Heart left ventricle (tissue), 13 donors: Measurements from ENCODE around the gene KRT16.

Experiments used
- CTCF ChIP-seq, 12 donors: fragments of 200-600 bp; sonication (generic) in 4 of 12; IDR thresholded peaks; one replicate each; pipeline versions ENCODE4 v1.5.0 to v1.8.0; 2018 to 2022; ENCODE audit warnings: antibody characterized with exemption in 12 of 12, mild to moderate bottlenecking in 5 of 12
- POLR2A ChIP-seq, 2 donors: fragments of 450-650 bp; IDR thresholded peaks; one replicate each; pipeline ENCODE4 v1.6.1; 2017; ENCODE audit warnings: antibody characterized with exemption in 2 of 2, mild to moderate bottlenecking in 2 of 2, moderate library complexity in 2 of 2
- donor health status: ischemic (EF 13 %, LVEDD 7.1; RV severe dilation, severe dysfunction).
- donor health status: DM: no; HTN: yes; CAD: no.
- donor health status: DM: no; HTN: no; CAD: no.
- donor health status: ischemic (EF 25% LVEDD 6.9; RV normal size, moderate dysfunction).
- donor health status: ischemic (EF 25% LVEDD 5.7; RV mildly dilated, moderate dysfunction).
- donor health status: ischemic (EF 35%, LVEDD 5.7; RV mildly dilated, moderate dysfunction).
- donor health status: nonischemic (EF 11% LVEDD 7.7; RV severe dilation, severe dysfunction).
- donor health status: DM: yes; HTN: yes; CAD: no.
- donor health status: PGD.
- donor health status: ischemic (EF 29% LVEDD 5.4; RV normal size, mild dysfunction).
- donor health status: nonischemic (EF 23%, LVEDD 6.1; RV moderate dilation, normal function).

- TF ChIP-seq POLR2A (IDR thresholded peaks at IDR 0.05) (no peak), CTCF (IDR thresholded peaks at IDR 0.05) (no peak)
Measured at GRCh38 chr17:41615454-41615853, 2.9 kb upstream of the KRT16 start.
